ENCODE data around the gene RHBDD2.
"Not testable (repeated sequence)": the region's sequence is repeated elsewhere in the genome, so short reads cannot be mapped to it uniquely, and the experiment has no call there.

- not testable (repeated sequence) for TF ChIP-seq SP1 (IDR thresholded peaks at IDR 0.05); NFRKB (IDR thresholded peaks at IDR 0.05); PKNOX1 (IDR thresholded peaks at IDR 0.05); L3MBTL2 (conservative IDR thresholded peaks at IDR 0.05); TARDBP (IDR thresholded peaks at IDR 0.05); FOXA1 (IDR thresholded peaks at IDR 0.05); BHLHE40 (IDR thresholded peaks at IDR 0.05; ENCODE audit: borderline replicate concordance); HDGF (IDR thresholded peaks at IDR 0.05; ENCODE audit: borderline replicate concordance)
These were observed 24.0 kb upstream of the RHBDD2 start for GRCh38 chr7:75854813-75855345.
